Neural progenitor cell (in vitro differentiated cells): ENCODE measurements around the gene SOCS3.

Experiments used
- CTCF ChIP-seq: fragments of 200-600 bp; sonication (generic); IDR thresholded peaks from 2 replicates; pipeline ENCODE4 v1.5.1; 2017; ENCODE audit warnings: antibody characterized with exemption, mild to moderate bottlenecking
- EZH2 ChIP-seq: fragments of 200-600 bp; sonication (generic); IDR thresholded peaks from 2 replicates; pipeline ENCODE4 v1.6.1; 2017; ENCODE audit warnings: antibody characterized with exemption, mild to moderate bottlenecking, moderate library complexity

- TF ChIP-seq CTCF (no peak), EZH2 (no peak)
Measured at GRCh38 chr17:78380370-78380769, 20.5 kb upstream of the SOCS3 start.
